Transverse colon (tissue), 4 donors: ENCODE results near the gene REC114. TPM values are rescaled to one million over a fixed set of nuclear protein-coding genes. Genes with fewer than 3 reads are reported as not detected.
A peak's percentile ranks its signal among the peaks of the same experiment; 100 is the strongest.

ENCODE experiments used
- DNase-seq: peaks from one replicate; pipeline ENCODE4 v3.0.0-alpha.2; 2019
- H3K27ac ChIP-seq, 4 donors: fragments of 200-600 bp; sonication (generic); 2 replicates each; pipeline ENCODE4 v1.5.1; 2016 to 2018; ENCODE audit warnings: inconsistent platforms in 4 of 4
- H3K27me3 ChIP-seq: fragments of 200-600 bp; sonication (generic); 2 replicates; pipeline ENCODE4 v1.5.1; 2017; ENCODE audit warnings: inconsistent platforms
- H3K36me3 ChIP-seq, 4 donors: fragments of 200-600 bp; sonication (generic); 2 replicates each; pipeline ENCODE4 v1.5.1; 2017 to 2019; ENCODE audit warnings: inconsistent platforms in 4 of 4
- H3K4me1 ChIP-seq, 4 donors: fragments of 200-600 bp; sonication (generic); 2 replicates each; pipeline ENCODE4 v1.5.1; 2017 to 2020; ENCODE audit warnings: inconsistent platforms in 4 of 4
- H3K4me3 ChIP-seq, 4 donors: fragments of 200-600 bp; sonication (generic); 1 replicate in 1 of 4; 2 replicates in 3 of 4; pipeline versions ENCODE4 v1.5.1 to v1.6.1; 2017 to 2019; ENCODE audit warnings: inconsistent platforms in 4 of 4
- H3K9me3 ChIP-seq, 2 donors: fragments of 200-600 bp; sonication (generic); 2 replicates each; pipeline ENCODE4 v1.5.1; 2017 to 2019; ENCODE audit warnings: inconsistent platforms in 2 of 2
- EP300 ChIP-seq: sonication (generic); formaldehyde crosslinking; IDR thresholded peaks from one replicate; pipeline ENCODE4 v1.6.1; 2017; ENCODE audit warnings: antibody characterized with exemption, low read depth
- POLR2A ChIP-seq: fragments of 450-650 bp; IDR thresholded peaks from one replicate; pipeline ENCODE4 v1.6.1; 2016; ENCODE audit warnings: antibody characterized with exemption, mild to moderate bottlenecking, moderate library complexity
- POLR2AphosphoS5 ChIP-seq, 3 donors: sonication (generic); formaldehyde crosslinking; IDR thresholded peaks; one replicate each; pipeline ENCODE4 v1.6.1; 2016; ENCODE audit warnings: antibody characterized with exemption in 3 of 3
- WGBS, 2 donors: methylation state at CpG; one replicate each; pipeline ENCODE4 v1.1.5; 2018; ENCODE audit warnings: low coverage in 1 of 2; 5-methylcytosine and 5-hydroxymethylcytosine counted together
- in situ Hi-C, 4 donors: fragments of 200-750 bp; cut with MboI; loops; one replicate each; pipeline versions ENCODE4 v1.15.0 to v1.15.1; 2017; ENCODE audit warnings: low sequenced_read_pairs in 3 of 4, low pct_ligation_motif_present in 1 of 4, low pct_unique_long_range_greater_than_20kb in 1 of 4
- intact Hi-C: fragments of 100-400 bp; cut with DNase I; formaldehyde crosslinking; loops from one replicate; pipeline ENCODE4 v1.15.1; 2023; ENCODE audit warnings: low total_unique reads
- total RNA-seq, 4 donors: library from RNA; depleted of rRNA; stranded (reverse); fragments of >200 nt; gene quantifications; one replicate each; pipeline ENCODE4 v1.1.0, GENCODE V29; 2016
- TF ChIP-seq, protein P1 (sequence below), 5 experiments: fragments of 200-600 bp in 3 of 5; fragments of 450-650 bp in 2 of 5; sonication (generic) in 3 of 5; IDR thresholded peaks; 1 replicate in 2 of 5; 2 replicates in 3 of 5; pipeline ENCODE4 v1.5.1; 2016 to 2017; ENCODE audit warnings: antibody characterized with exemption in 5 of 5, inconsistent platforms in 3 of 5, mild to moderate bottlenecking in 2 of 5, moderate library complexity in 1 of 5

Gene REC114
- total RNA-seq, 4 donors from 2014 or later = not detected

DNA sequence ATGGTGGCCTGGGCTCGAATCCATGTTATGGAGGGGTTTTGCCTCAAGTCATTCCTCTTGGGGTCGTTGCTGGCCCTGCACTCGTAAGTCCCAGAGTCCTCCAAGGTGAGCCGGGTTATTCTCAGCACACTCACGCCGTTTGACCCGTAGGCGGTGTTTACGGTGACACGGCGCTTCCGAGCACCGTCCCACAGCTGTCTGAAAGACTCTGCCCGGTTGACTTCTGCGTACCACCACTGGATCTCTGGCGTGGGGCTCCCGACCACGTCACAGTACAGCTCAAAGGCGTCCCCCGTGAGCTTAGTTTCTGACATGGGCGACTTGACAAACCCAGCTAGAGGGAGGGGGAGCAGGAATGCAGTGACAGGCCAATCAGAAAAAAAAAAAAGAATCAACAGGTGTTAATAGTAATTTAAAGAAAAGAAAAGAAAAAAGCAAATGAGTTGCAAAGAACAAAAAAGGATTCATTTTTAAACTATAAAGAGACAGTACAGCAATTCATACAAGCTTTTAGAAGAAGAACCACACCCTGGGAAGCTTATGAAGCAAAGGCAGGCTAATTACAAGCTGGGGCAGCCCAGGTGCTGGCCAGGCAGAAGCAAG lies 154.2 kb downstream of the REC114 start:
- DNase-seq = no peak
- WGBS, 2 donors = 88% methylated on average over 21 of the region's 21 CpGs; no CpG with 5 or more reads in 1 of the 2 donors
- Histone ChIP-seq H3K4me1 (peaks cover 22 to 90% (median 57%) of the 10 kb centered on the region in 4 donors), H3K27me3 (no peaks in the 10 kb centered on the region), H3K27ac (peak overlapping the region in 1 of 4 donors; percentile 83), H3K4me3 (no peak overlapping the region), H3K9me3 (no peaks in the 10 kb centered on the region), H3K36me3 (no peaks in the 10 kb centered on the region)
- intact Hi-C loops = no loop called here
- no peak for TF ChIP-seq POLR2AphosphoS5 (IDR thresholded peaks at IDR 0.05)
- no peak for TF ChIP-seq EP300
- TF ChIP-seq POLR2A = no peak
- TF ChIP-seq, protein P1, sequence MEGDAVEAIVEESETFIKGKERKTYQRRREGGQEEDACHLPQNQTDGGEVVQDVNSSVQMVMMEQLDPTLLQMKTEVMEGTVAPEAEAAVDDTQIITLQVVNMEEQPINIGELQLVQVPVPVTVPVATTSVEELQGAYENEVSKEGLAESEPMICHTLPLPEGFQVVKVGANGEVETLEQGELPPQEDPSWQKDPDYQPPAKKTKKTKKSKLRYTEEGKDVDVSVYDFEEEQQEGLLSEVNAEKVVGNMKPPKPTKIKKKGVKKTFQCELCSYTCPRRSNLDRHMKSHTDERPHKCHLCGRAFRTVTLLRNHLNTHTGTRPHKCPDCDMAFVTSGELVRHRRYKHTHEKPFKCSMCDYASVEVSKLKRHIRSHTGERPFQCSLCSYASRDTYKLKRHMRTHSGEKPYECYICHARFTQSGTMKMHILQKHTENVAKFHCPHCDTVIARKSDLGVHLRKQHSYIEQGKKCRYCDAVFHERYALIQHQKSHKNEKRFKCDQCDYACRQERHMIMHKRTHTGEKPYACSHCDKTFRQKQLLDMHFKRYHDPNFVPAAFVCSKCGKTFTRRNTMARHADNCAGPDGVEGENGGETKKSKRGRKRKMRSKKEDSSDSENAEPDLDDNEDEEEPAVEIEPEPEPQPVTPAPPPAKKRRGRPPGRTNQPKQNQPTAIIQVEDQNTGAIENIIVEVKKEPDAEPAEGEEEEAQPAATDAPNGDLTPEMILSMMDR (IDR thresholded peaks at IDR 0.05) = no peak
- in situ Hi-C loops = no loop called here

DNA sequence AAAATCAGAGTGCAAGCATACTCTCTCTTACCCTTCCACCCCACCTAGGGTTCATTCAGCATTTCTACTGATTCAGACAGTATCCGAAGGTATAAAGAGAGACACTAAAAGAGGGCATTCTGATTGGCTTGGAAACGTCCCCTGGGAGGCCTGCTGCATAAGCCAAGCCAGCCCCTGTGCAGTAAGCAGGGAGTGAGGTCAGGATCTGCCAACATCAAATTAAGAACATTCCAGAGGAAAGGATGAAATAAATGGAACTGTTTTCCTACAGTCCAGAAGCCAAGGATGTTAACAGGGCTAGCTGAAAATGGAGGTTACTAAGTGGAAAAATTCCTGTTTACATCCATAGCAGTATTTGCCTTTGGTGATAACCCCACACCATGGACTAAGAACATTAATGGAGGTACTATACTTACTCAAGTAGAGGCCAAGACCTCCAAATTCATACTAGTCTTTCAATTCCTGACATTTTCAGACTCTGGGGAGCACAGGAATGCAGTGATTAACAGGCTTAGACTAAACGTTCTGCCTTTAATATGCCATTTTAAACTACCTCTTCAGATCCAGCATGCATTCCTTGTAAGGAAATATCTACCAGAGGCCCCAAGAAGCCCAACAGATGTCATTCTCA lies 155.7 kb downstream of the REC114 start:
- H3K27ac ChIP-seq = peak overlapping the region; percentile 4 to 83 (median 56)
- in situ Hi-C loops = no loop called here

DNA sequence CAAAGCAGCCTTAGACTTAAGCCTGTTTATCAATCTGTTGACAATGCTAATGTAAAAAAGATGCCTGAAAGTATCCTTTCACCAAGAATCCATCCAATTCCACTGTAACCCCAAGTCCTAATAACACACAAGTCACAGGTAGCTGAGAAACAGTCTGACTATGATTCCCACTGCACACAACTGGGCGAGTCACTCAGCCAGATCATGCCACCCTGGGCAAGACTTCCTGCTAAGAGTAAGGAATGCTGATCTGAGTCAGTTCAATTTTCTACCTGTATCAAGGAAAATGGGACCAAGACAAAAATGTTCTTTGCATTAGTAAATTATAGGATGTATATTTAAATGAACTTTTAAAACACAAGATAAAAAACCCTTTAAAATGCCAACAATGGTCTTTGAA lies 157.0 kb downstream of the REC114 start:
- in situ Hi-C loops = no loop called here
- H3K4me3 ChIP-seq = no peak overlapping the region
- no peaks in the 10 kb centered on the region for H3K9me3 ChIP-seq
- DNase-seq = no peak
- H3K4me1 ChIP-seq = peaks cover 32 to 87% (median 66%) of the 10 kb centered on the region in 4 donors
- intact Hi-C loops = no loop called here
- TF ChIP-seq POLR2A = no peak
- TF ChIP-seq EP300 = no peak
- TF ChIP-seq, protein P1 (IDR thresholded peaks at IDR 0.05) = no peak
- TF ChIP-seq POLR2AphosphoS5 (IDR thresholded peaks at IDR 0.05) = no peak
- peak overlapping the region in 3 of 4 donors; percentile 38 to 83 (median 75) for H3K27ac ChIP-seq
- WGBS, 2 donors = 87 to 88% methylated on average over 1 of the region's 1 CpG
- no peaks in the 10 kb centered on the region for H3K27me3 ChIP-seq
- no peaks in the 10 kb centered on the region for H3K36me3 ChIP-seq

More for the DNA sequence above, 155.7 kb downstream of the REC114 start:
- H3K36me3 ChIP-seq = no peaks in the 10 kb centered on the region
- intact Hi-C loops = no loop called here
- DNase-seq = no peak
- TF ChIP-seq POLR2AphosphoS5 (IDR thresholded peaks at IDR 0.05) = no peak
- TF ChIP-seq, protein P1 (IDR thresholded peaks at IDR 0.05) = no peak
- TF ChIP-seq POLR2A = no peak
- no peak for TF ChIP-seq EP300
- WGBS, 2 donors = 40 to 69% methylated on average over 1 to 3 of the region's 3 CpGs
- H3K9me3 ChIP-seq = no peaks in the 10 kb centered on the region
- H3K27me3 ChIP-seq = no peaks in the 10 kb centered on the region
- no peak overlapping the region for H3K4me3 ChIP-seq
- peaks cover 32 to 100% (median 68%) of the 10 kb centered on the region in 4 donors for H3K4me1 ChIP-seq

DNA sequence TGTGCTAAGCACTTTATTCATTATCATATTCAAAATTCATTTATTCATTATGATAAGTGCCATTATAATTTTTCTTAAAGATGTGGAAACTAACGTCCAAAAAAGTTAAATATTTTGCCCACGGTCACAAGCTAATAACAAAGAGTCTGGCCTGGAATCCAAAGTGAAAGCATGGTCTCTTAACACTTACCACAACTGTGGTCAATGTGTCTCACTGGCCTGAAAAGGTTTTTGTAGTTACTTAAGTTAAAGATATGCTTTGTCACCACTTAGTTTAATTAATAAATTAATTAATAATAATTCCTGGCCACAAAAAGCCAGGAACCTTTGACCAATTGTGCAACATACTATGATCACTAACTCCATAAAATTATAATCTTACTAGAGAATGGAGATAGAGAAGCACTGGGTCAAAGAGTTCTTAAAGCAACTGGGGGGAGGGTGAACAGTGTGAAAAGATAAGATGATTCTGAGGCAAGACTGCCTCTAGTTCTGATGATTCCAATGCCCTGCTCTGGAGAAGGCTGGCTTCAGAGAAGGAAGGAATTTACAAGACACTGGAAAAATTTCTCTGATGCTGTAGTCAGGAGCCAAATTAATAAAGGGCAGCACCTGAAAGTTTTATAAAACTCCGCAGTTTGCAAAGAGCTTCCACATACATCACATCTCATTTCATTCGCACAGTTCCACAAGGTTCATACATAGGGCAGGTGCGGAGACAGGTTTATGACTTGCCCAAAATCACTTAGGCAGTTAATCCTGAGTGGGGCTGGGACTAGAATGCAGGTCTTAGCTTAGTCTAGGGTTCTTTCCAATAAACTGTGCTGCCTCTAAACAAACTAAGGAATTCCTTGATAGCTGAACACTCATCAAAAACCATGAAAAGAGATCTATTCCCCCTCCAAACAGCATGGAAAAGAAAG lies 157.7 kb downstream of the REC114 start:
- in situ Hi-C loops = no loop called here
- WGBS, 2 donors = 70 to 73% methylated on average over 3 to 5 of the region's 5 CpGs
- Histone ChIP-seq H3K4me1 (peaks cover 32 to 86% (median 66%) of the 10 kb centered on the region in 4 donors), H3K27me3 (no peaks in the 10 kb centered on the region), H3K27ac (peak overlapping the region; percentile 73 to 83 (median 78)), H3K9me3 (no peaks in the 10 kb centered on the region), H3K4me3 (no peak overlapping the region), H3K36me3 (no peaks in the 10 kb centered on the region)
- intact Hi-C loops = loop anchor here (1.0 kb wide), 1 partner anchor 32 kb away; no protein-coding TSS in a partner anchor
- no peak for DNase-seq
- TF ChIP-seq, protein P1 (IDR thresholded peaks at IDR 0.05) = no peak
- TF ChIP-seq POLR2AphosphoS5 (IDR thresholded peaks at IDR 0.05) = no peak
- no peak for TF ChIP-seq POLR2A
- no peak for TF ChIP-seq EP300
